ENCODE measurements around the gene MEMO1. TPM values are rescaled to one million over a fixed set of nuclear protein-coding genes. Genes with fewer than 3 reads are reported as not detected.
"Not testable (repeated sequence)": the region's sequence is repeated elsewhere in the genome, so short reads cannot be mapped to it uniquely, and the experiment has no call there.

The MEMO1 gene
- 43.1 TPM for polyA plus RNA-seq (2013, experiment 1 of 2; ENCODE audit: insufficient read length)
- polyA plus RNA-seq (2013, experiment 2 of 2; ENCODE audit: insufficient read length): 42.3 TPM

- peak; percentile 96 for DNase-seq
These were observed at the start of gene MEMO1 for GRCh38 chr2:32010670-32011484. MEMO1 (minus strand) TSS chr2:32011008; CDS start chr2:32010247, 761 bp downstream.

- no peak for DNase-seq
These were observed 49.5 kb upstream of the MEMO1 start for GRCh38 chr2:32060266-32060665.

GRCh38 chr2:32058130-32058529 lies 47.3 kb upstream of the MEMO1 start:
- DNase-seq: peak; percentile 9

GRCh38 chr2:32054583-32054982 lies 43.8 kb upstream of the MEMO1 start:
- DNase-seq: not testable (repeated sequence)

- no peak for DNase-seq
These were observed 41.1 kb upstream of the MEMO1 start for GRCh38 chr2:32051836-32052439.

- no peak for DNase-seq
These were observed 32.8 kb upstream of the MEMO1 start for GRCh38 chr2:32043561-32043960.

GRCh38 chr2:32039447-32040219 lies 28.8 kb upstream of the MEMO1 start, which contains the start of gene DPY30:
DPY30 (minus strand) TSS chr2:32039805; CDS start chr2:32039456, 349 bp downstream.
- DNase-seq: peak; percentile 92

GRCh38 chr2:32034198-32034887 lies 23.5 kb upstream of the MEMO1 start:
- DNase-seq: not testable (repeated sequence)

- DNase-seq: not testable (repeated sequence)
These were observed 8.1 kb upstream of the MEMO1 start for GRCh38 chr2:32018789-32019482.

- no peak for DNase-seq
These were observed 2.1 kb upstream of the MEMO1 start for GRCh38 chr2:32012872-32013271.

- no peak for DNase-seq
These were observed 715 bp upstream of the MEMO1 start for GRCh38 chr2:32011485-32011960.

GRCh38 chr2:32010280-32010669 lies 533 bp downstream of the MEMO1 start:
- peak; percentile 68 for DNase-seq

GRCh38 chr2:32009516-32010256 lies 1.1 kb downstream of the MEMO1 start:
- peak; percentile 25 for DNase-seq

GRCh38 chr2:32008805-32009515 lies 1.8 kb downstream of the MEMO1 start:
- DNase-seq: no peak

- no peak for DNase-seq
These were observed 3.8 kb downstream of the MEMO1 start for GRCh38 chr2:32007121-32007391.

GRCh38 chr2:32005371-32005976 lies 5.3 kb downstream of the MEMO1 start:
- DNase-seq: no peak

- no peak for DNase-seq
These were observed 7.0 kb downstream of the MEMO1 start for GRCh38 chr2:32003791-32004190.

GRCh38 chr2:32002406-32002805 lies 8.4 kb downstream of the MEMO1 start:
- DNase-seq: no peak

GRCh38 chr2:31999438-31999837 lies 11.4 kb downstream of the MEMO1 start:
- DNase-seq: no peak
